ENCODE measurements around the gene LTF. TPM values are rescaled to one million over a fixed set of nuclear protein-coding genes. Genes with fewer than 3 reads are reported as not detected.

LTF gene
- total RNA-seq, 2 donors from 2014 or later: 8.8 to 8.9 TPM

DNA sequence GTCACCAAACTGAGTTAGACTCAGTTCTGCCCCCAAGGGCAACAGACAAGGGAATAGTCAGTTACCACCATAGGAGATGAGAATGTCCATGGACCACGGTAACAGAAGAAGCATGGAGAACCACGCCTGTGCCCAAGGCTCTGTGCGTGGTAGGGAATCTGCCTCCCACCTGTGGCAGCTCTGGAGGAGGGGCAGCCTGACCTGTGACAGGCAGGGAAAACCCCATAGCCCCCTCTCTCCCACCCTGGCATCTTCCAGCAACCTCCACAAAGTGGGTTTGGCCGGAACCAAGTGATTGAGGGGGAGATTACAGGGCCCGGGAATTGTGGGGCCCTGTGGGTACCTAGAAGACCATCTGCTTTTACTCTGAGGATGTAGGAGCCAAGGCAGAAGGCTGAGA lies 14.3 kb upstream of the LTF start:
- DNase-seq (no peak), ATAC-seq (no peak)

DNA sequence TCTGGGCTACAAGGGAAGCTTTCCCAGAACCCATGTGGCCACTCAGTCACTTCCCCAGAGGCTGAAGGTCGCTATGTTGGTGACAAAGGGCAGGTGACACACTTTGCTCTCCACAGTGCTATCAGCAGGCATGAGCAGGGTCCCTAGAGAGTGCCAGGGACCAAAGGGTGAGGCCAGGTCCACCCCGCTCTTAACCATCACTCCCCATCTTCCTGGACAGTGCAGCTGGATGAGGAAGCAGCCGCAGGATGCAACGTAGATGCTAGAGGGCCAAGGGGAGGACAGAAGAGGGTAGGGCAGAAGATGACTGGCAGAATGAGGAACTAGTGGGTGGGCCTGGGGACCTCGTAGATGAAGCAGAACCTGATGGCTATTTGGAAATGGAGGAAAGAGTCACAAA lies 13.6 kb upstream of the LTF start:
- Histone ChIP-seq H3K27ac (no peak overlapping the region), H3K4me1 (peaks cover 7% of the 10 kb centered on the region), H3K36me3 (replicated peaks in 1 of 2; ENCODE audit: insufficient read depth in 1 of 2, low read depth in 2 of 2) (no peaks in the 10 kb centered on the region), H3K27me3 (no peaks in the 10 kb centered on the region), H3K9me3 (no peaks in the 10 kb centered on the region), H3K4me3 (no peak overlapping the region)
- WGBS, 2 donors: 82 to 97% methylated on average over 5 of the region's 5 CpGs
- intact Hi-C loops (cut with DNase I): no loop called here
- ATAC-seq (no peak), DNase-seq (no peak)
- TF ChIP-seq CTCF (IDR thresholded peaks at IDR 0.05): no peak
- no peak for TF ChIP-seq POLR2A (IDR thresholded peaks at IDR 0.05)

More for the DNA sequence above, 14.3 kb upstream of the LTF start:
- intact Hi-C loops (cut with DNase I): no loop called here
- Histone ChIP-seq H3K36me3 (replicated peaks in 1 of 2; ENCODE audit: insufficient read depth in 1 of 2, low read depth in 2 of 2) (no peaks in the 10 kb centered on the region), H3K4me3 (no peak overlapping the region), H3K9me3 (no peaks in the 10 kb centered on the region), H3K4me1 (peaks cover 12% of the 10 kb centered on the region), H3K27me3 (no peaks in the 10 kb centered on the region), H3K27ac (no peak overlapping the region)
- TF ChIP-seq POLR2A (IDR thresholded peaks at IDR 0.05) (no peak), CTCF (IDR thresholded peaks at IDR 0.05) (no peak)
- WGBS, 2 donors: 91 to 93% methylated on average over 5 of the region's 5 CpGs

- Histone ChIP-seq H3K4me1 (peaks cover 1% of the 10 kb centered on the region), H3K9me3 (no peaks in the 10 kb centered on the region), H3K4me3 (no peak overlapping the region), H3K27ac (no peak overlapping the region), H3K27me3 (no peaks in the 10 kb centered on the region), H3K36me3 (replicated peaks in 1 of 2; ENCODE audit: insufficient read depth in 1 of 2, low read depth in 2 of 2) (no peaks in the 10 kb centered on the region)
- intact Hi-C loops (cut with DNase I): no loop called here
- 87 to 93% methylated on average over 6 of the region's 6 CpGs for WGBS, 2 donors
- TF ChIP-seq POLR2A (IDR thresholded peaks at IDR 0.05) (no peak), CTCF (IDR thresholded peaks at IDR 0.05) (no peak)
- ATAC-seq (no peak), DNase-seq (no peak)
These were observed 13.1 kb upstream of the LTF start for GRCh38 chr3:46477756-46478155.

GRCh38 chr3:46477145-46477544 lies 12.4 kb upstream of the LTF start:
- Histone ChIP-seq H3K27me3 (no peaks in the 10 kb centered on the region), H3K4me3 (no peak overlapping the region), H3K9me3 (no peaks in the 10 kb centered on the region), H3K36me3 (replicated peaks in 1 of 2; ENCODE audit: insufficient read depth in 1 of 2, low read depth in 2 of 2) (no peaks in the 10 kb centered on the region), H3K4me1 (no peaks in the 10 kb centered on the region), H3K27ac (no peak overlapping the region)
- WGBS, 2 donors: 83 to 88% methylated on average over 4 of the region's 4 CpGs
- no peak for ATAC-seq
- TF ChIP-seq POLR2A (IDR thresholded peaks at IDR 0.05) (no peak), CTCF (IDR thresholded peaks at IDR 0.05) (no peak)
- intact Hi-C loops (cut with DNase I): no loop called here
- DNase-seq: no peak

DNA sequence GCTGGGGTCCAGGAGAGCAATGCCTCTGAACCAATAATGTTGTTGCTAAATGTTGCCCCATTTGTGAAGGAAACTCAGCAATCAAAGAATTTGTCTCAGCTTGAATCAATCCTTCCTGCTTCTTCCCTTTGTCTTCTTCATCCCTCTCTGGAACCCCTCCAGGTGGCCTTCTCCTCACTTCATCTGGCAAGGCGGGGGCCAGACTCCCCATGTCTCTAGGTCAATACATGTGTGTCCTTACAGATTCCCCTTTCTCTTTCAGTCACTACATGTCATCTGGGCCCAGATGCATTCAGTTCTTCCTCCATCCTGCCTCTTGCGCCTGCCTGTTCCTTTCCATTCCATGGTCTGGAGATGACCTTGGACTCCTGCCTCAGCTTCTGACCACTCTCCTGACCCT lies 8.0 kb upstream of the LTF start:
- H3K9me3 ChIP-seq: no peaks in the 10 kb centered on the region
- H3K27ac ChIP-seq: no peak overlapping the region
- DNase-seq (no peak), ATAC-seq (no peak)
- 94% methylated on average over 2 of the region's 2 CpGs for WGBS, 2 donors
- TF ChIP-seq CTCF (IDR thresholded peaks at IDR 0.05): no peak
- intact Hi-C loops (cut with DNase I): no loop called here
- H3K4me1 ChIP-seq: peaks cover 16% of the 10 kb centered on the region
- no peak overlapping the region for H3K4me3 ChIP-seq
- H3K27me3 ChIP-seq: no peaks in the 10 kb centered on the region
- H3K36me3 ChIP-seq (replicated peaks in 1 of 2; ENCODE audit: insufficient read depth in 1 of 2, low read depth in 2 of 2): no peaks in the 10 kb centered on the region
